IPS-18c (cell line): ENCODE data around the gene GUCY1A2.
"Not testable (repeated sequence)": the region's sequence is repeated elsewhere in the genome, so short reads cannot be mapped to it uniquely, and the experiment has no call there.

Experiments
- H3K4me3 ChIP-seq: 2 replicates; pipeline ENCODE4 v1.7.0; 2013; ENCODE audit warnings: low read depth, mild to moderate bottlenecking, low read length, moderate library complexity; ENCODE audit not compliant: insufficient read depth
- H3K9me3 ChIP-seq: one replicate; pipeline ENCODE4 v1.6.1; 2013; ENCODE audit warnings: mild to moderate bottlenecking, low read length, moderate library complexity; ENCODE audit not compliant: control insufficient read depth, insufficient read depth

Gene GUCY1A2

DNA sequence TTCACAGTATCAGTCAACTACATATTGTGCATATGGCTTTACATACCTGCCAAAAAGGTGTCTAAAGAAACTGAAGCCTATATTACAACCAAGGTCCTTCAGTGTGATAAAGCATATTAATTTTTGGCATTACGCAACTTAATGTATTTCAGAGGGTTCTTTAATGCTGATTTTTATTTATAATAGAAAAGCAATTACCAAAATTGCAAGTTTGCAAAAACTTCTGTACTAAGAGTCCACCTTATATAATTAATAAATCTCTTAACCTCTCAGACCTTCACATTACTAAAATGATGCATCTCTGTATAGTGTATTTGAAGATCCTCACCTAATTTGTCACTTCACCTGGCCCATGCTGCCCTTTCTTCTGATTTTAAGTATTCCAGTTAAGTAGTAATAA lies 128.6 kb downstream of the GUCY1A2 start:
- Histone ChIP-seq H3K4me3 (no peak overlapping the region), H3K9me3 (no peaks in the 10 kb centered on the region)

DNA sequence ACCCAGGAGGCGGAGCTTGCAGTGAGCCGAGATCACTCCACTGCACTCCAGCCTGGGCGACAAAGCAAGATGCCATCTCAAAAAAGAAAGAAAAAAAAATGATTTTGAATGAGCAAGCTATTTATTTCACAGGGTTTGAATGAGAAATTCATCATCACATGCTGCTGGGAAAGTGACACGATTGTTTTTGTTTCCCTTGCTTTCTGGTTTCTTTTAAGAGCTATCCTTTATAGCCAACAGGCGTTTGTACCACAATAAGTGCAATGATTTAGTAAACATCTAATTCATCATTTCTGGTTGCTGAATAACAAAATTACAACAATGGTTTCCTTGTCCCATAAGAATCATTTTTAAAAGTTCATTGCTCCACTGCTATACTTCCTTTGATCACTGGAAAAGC lies 129.9 kb downstream of the GUCY1A2 start:
- H3K4me3 ChIP-seq = no peak overlapping the region
- H3K9me3 ChIP-seq = no peaks in the 10 kb centered on the region

- H3K4me3 ChIP-seq, H3K9me3 ChIP-seq: not testable (repeated sequence)
Observed at GRCh38 chr11:106883693-106884092, 134.6 kb downstream of the GUCY1A2 start.

GRCh38 chr11:106879832-106880546 lies 138.3 kb downstream of the GUCY1A2 start:
- H3K4me3 ChIP-seq = no peak overlapping the region
- no peaks in the 10 kb centered on the region for H3K9me3 ChIP-seq

DNA sequence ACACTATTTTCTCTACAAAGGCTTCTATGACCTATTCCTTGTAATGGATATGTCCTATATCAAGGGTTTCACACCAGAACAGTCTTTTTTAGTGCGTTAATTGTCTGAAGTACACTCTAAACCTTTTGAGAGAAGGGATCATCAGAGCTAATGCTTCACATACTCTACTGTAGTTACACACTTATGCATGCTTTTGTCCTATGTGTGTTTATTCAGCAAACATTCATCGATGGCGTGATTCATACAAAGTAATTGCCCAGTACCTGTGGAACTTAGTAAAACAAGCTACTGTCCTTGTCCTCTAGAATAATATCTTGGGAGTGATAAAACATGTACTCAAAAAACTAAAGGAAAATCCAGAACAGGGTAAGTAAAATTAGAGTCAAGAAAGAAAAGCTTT lies 139.2 kb downstream of the GUCY1A2 start:
- no peaks in the 10 kb centered on the region for H3K9me3 ChIP-seq
- no peak overlapping the region for H3K4me3 ChIP-seq

DNA sequence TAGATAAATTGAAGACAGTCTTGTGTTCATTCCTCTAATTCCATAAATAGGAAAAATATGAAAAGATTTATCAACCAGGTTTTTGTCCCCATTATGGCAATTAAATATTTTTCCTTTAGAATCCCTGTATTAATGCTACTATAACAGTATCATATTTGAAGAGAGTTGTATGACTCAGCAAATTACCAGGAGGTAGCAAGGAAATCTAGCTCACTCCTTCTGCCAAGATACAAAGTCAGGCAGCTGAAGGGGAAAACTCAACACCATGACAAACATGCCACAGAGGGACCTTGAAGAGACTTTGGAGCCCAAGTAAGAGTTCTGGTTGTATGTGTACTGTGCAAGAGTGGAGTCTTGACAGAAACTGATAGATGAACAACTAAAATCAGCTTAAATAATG lies 143.3 kb downstream of the GUCY1A2 start:
- Histone ChIP-seq H3K4me3 (no peak overlapping the region), H3K9me3 (no peaks in the 10 kb centered on the region)

GRCh38 chr11:106872246-106872645 lies 146.0 kb downstream of the GUCY1A2 start:
- H3K4me3 ChIP-seq = no peak overlapping the region
- H3K9me3 ChIP-seq = no peaks in the 10 kb centered on the region

- Histone ChIP-seq H3K4me3 (no peak overlapping the region), H3K9me3 (no peaks in the 10 kb centered on the region)
Observed at GRCh38 chr11:106858200-106858599, 160.1 kb downstream of the GUCY1A2 start.

DNA sequence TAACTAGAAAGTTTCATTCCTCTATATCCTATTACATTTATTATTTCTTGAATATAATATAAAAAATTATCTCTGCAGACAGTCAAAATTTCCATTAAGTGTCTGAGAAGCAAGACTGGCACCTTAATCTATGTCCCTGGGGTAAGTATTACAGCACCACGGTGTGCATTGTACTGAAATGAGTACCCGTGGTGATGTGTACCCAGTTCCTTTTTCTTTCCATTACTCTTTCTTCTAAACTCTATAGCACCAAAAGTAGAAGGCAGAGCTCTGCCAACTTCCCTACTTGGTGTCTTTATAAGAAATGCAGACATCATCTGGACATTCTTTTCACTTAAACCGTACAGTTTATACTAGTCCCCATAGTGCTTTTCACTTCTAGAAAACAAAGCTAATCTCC lies 161.7 kb downstream of the GUCY1A2 start:
- Histone ChIP-seq H3K4me3 (no peak overlapping the region), H3K9me3 (peaks cover 3% of the 10 kb centered on the region)

DNA sequence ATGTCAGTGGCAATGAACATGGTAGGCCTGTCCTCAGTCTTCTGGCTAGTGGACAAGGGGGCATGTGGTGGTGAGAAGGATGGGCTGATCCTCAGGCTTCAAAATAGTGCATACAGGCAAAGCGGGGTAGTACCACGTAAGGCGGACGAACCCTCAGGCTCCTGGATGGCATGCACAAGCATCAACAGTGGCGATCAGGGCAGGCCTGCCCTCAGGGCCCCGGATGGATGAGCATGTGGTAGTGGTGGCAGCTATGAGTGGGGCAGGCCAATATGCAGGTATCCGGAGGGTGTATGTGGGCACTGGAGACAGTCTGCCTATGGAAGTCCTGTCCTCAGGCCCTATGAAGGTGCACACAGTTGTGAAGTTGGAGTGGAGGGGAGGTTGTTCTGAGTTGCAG lies 163.8 kb downstream of the GUCY1A2 start:
- peaks cover 3% of the 10 kb centered on the region for H3K9me3 ChIP-seq
- H3K4me3 ChIP-seq = no peak overlapping the region

- H3K9me3 ChIP-seq = peaks cover 3% of the 10 kb centered on the region
- H3K4me3 ChIP-seq = no peak overlapping the region
Observed at GRCh38 chr11:106853850-106854401, 164.3 kb downstream of the GUCY1A2 start.

DNA sequence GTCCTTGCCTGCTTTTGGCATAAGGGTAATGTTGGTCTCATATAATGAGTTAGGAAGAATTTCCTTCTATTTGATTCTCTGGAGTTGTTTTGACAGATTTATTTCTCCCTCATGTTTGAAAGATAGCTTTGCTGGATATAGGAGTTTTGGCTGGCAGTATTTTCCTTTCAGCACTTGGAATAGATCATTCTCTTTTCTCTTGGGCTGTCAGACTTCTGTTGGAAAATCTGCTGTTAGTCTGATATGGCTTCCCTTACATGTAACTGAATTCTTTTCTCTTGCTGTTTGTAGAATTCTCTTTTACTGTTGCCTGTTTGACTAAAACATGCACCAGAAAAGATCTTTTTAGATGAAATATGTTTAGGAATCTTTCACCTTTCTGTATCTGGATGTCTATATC lies 165.5 kb downstream of the GUCY1A2 start:
- no peak overlapping the region for H3K4me3 ChIP-seq

DNA sequence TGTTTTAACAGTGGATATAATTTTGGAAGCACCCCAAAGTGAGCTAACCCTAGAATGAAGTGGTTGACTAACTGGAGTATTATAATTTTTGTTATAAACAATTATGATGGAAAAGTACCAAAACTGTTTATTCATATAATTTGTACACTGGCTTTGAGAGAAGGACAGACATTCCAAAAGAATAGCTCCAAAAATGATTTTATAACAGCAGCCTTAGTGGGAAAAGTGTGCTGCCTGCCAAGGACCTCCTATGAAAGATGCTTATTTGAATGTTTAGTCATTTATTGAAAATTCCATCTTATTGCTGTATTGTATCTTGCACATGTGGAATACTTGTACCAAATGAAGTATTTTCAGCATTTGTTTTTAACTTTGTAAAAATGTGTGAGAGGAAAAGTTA lies 169.8 kb downstream of the GUCY1A2 start:
- Histone ChIP-seq H3K9me3 (peaks cover 3% of the 10 kb centered on the region), H3K4me3 (no peak overlapping the region)

More for the DNA sequence above, 165.5 kb downstream of the GUCY1A2 start:
- peaks cover 3% of the 10 kb centered on the region for H3K9me3 ChIP-seq

DNA sequence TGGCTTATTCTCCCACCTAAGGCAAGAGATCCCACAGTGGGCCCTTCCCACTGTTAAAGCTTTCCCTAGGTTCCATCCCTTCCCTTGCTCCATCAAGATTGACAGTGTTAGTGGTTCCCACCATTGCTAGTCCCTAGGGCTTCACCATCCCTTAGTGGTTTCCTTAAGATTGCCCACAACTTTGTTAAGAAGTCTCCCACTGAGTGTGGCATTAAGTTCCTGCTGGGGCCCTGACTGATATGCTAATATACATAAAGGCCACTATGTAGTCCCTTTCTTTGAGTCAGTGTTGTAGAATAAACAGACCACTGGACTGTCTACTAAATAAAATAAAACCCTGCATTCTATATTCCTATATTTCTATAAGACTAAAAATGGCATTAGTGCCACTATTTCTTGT lies 176.1 kb downstream of the GUCY1A2 start:
- Histone ChIP-seq H3K4me3 (no peak overlapping the region), H3K9me3 (no peaks in the 10 kb centered on the region)

DNA sequence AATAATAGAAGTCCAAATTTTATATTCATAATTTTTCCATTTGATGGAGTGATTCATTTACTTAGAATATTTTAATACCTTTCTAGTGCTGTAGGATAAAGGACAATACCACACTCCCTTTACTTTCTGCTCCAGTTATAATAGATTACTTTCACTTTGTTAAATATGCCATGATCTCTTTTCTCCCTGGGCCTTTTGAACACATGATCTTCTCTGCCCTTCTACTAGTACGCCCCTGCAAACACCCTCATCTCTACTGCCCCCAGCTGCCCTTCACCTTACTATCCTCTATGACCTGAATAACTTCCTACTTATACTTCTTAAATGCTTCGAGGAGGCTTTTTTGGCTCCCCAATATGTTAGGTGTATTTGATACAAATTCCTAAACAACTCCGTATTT lies 177.3 kb downstream of the GUCY1A2 start:
- Histone ChIP-seq H3K4me3 (no peak overlapping the region), H3K9me3 (no peaks in the 10 kb centered on the region)

GRCh38 chr11:106840146-106840545 lies 178.1 kb downstream of the GUCY1A2 start:
- H3K9me3 ChIP-seq = no peaks in the 10 kb centered on the region
- no peak overlapping the region for H3K4me3 ChIP-seq

DNA sequence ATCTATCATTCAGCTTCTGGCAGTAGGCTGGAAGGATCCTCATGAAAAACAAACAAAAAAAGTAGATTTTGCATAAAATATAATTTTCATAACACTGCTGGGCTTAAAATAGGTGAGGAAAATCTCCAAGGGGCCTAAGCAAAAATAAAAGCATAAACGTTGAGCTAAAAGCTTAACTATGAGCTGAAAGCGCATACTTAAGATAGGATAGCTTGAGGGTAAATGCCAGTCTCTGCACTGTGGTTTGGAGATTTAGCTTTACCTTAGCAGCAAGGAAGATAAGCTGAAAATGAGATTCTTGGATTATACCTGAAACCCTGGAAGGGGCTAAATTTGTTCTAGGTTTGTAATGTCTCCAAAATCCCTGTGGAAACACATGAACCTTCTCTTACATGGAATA lies 183.7 kb downstream of the GUCY1A2 start:
- Histone ChIP-seq H3K4me3 (no peak overlapping the region), H3K9me3 (no peaks in the 10 kb centered on the region)

DNA sequence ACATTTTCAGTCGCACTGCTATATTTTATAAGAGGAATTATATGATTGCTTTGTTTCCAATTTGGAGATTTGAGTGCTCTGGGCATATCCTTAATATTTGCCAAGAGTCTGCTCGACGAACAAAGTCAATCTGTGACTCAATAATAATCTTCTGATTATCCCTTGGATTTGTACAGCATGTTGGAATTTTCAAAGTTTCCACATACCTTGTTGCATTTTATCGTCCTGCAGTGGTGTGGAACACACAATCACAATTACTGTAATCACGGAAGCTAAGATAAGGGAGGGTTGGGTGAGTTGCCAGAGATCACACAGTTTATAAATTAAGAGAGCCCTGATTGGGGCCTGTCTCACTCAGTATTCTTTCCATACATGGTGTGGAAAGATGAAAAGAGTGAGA lies 189.3 kb downstream of the GUCY1A2 start:
- Histone ChIP-seq H3K9me3 (no peaks in the 10 kb centered on the region), H3K4me3 (no peak overlapping the region)

- Histone ChIP-seq H3K9me3 (no peaks in the 10 kb centered on the region), H3K4me3 (no peak overlapping the region)
Observed at GRCh38 chr11:106828576-106828975, 189.7 kb downstream of the GUCY1A2 start.
